Measurements from ENCODE around the gene SOS1.

DNA sequence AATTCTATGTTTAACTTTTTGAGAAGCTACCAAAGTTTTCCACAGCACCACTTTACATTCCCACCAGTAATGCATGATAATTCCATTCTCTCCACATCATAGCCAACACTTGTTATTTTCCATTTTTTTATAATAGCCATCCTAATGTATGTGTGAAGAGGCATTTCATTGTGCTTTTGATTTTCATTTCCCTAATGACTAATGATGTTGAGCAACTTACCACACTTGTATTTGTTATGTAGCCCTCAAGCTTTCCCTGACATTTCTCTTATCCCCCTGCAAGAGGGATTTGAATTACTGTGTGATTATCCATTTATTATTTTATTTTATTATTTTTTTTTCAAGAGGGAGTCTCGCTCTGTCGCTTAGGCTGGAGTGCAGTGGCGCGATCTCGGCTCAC is 23.6 kb upstream of the SOS1 start:
- TF ChIP-seq, protein P1, sequence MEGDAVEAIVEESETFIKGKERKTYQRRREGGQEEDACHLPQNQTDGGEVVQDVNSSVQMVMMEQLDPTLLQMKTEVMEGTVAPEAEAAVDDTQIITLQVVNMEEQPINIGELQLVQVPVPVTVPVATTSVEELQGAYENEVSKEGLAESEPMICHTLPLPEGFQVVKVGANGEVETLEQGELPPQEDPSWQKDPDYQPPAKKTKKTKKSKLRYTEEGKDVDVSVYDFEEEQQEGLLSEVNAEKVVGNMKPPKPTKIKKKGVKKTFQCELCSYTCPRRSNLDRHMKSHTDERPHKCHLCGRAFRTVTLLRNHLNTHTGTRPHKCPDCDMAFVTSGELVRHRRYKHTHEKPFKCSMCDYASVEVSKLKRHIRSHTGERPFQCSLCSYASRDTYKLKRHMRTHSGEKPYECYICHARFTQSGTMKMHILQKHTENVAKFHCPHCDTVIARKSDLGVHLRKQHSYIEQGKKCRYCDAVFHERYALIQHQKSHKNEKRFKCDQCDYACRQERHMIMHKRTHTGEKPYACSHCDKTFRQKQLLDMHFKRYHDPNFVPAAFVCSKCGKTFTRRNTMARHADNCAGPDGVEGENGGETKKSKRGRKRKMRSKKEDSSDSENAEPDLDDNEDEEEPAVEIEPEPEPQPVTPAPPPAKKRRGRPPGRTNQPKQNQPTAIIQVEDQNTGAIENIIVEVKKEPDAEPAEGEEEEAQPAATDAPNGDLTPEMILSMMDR (IDR thresholded peaks at IDR 0.05), result no peak
- no peak for TF ChIP-seq POLR2AphosphoS5 (IDR thresholded peaks at IDR 0.05)
- TF ChIP-seq POLR2A (IDR thresholded peaks at IDR 0.05), result no peak
- TF ChIP-seq EP300 (IDR thresholded peaks at IDR 0.05), result no peak

All from upper lobe of left lung (tissue), 4 donors.